Common myeloid progenitor, CD34-positive (primary cell): ENCODE results near the gene VASH2.
"Not testable (repeated sequence)": the region's sequence is repeated elsewhere in the genome, so short reads cannot be mapped to it uniquely, and the experiment has no call there.

Experiments used
- CTCF ChIA-PET: fragments of 350-600 bp; sonication (Branson Sonifier 250); formaldehyde crosslinking; loops from one replicate; lab custom pipeline; 2021; ENCODE audit warnings: antibody characterized with exemption; lab: Charles Lee
- POLR2A ChIA-PET: fragments of 350-600 bp; sonication (Branson Sonifier 250); formaldehyde crosslinking; loops from one replicate; lab custom pipeline; 2021; ENCODE audit warnings: antibody characterized with exemption; lab: Charles Lee
- DNase-seq, 3 donors: peaks; one replicate each; pipeline versions ENCODE4 v3.0.0 to v3.0.0-alpha.2; 2013
- H3K27ac ChIP-seq, 2 experiments: 1 replicate in 1 of 2; 2 replicates in 1 of 2; pipeline ENCODE4 v1.7.0; 2013; ENCODE audit warnings: inconsistent platforms in 2 of 2, low read length in 2 of 2, mild to moderate bottlenecking in 2 of 2, low read depth in 1 of 2, moderate library complexity in 1 of 2; ENCODE audit not compliant: severe bottlenecking in 2 of 2, insufficient read depth in 1 of 2, poor library complexity in 1 of 2
- H3K27me3 ChIP-seq, 5 experiments: replicated peaks in 2 of 5; 1 replicate in 3 of 5; 2 replicates in 2 of 5; pipeline versions ENCODE4 v1.6.1 to v1.7.0; 2013; ENCODE audit warnings: low read length in 4 of 5, mild to moderate bottlenecking in 2 of 5, moderate library complexity in 2 of 5, inconsistent platforms in 1 of 5; ENCODE audit not compliant: insufficient read depth in 5 of 5, control insufficient read depth in 4 of 5
- H3K36me3 ChIP-seq, 4 experiments: 1 replicate in 2 of 4; 2 replicates in 2 of 4; pipeline versions ENCODE4 v1.6.1 to v1.7.0; 2013; ENCODE audit warnings: low read length in 3 of 4, control low read depth in 1 of 4, mild to moderate bottlenecking in 1 of 4; ENCODE audit not compliant: control insufficient read depth in 4 of 4, insufficient read depth in 4 of 4
- H3K4me1 ChIP-seq, 4 experiments: 1 replicate in 3 of 4; 2 replicates in 1 of 4; pipeline versions ENCODE4 v1.6.1 to v1.7.1; 2013; ENCODE audit warnings: low read length in 3 of 4, mild to moderate bottlenecking in 3 of 4, control low read depth in 1 of 4, inconsistent platforms in 1 of 4, moderate library complexity in 1 of 4; ENCODE audit not compliant: control insufficient read depth in 4 of 4, insufficient read depth in 4 of 4; ENCODE audit errors: control extremely low read depth in 1 of 4
- H3K4me3 ChIP-seq, 7 experiments: 1 replicate in 4 of 7; 2 replicates in 3 of 7; pipeline versions ENCODE4 v1.5.1 to v1.7.0; 2013; ENCODE audit warnings: mild to moderate bottlenecking in 7 of 7, low read length in 6 of 7, moderate library complexity in 6 of 7, inconsistent platforms in 2 of 7, low read depth in 2 of 7, control low read depth in 1 of 7; ENCODE audit not compliant: insufficient read depth in 4 of 7, control insufficient read depth in 1 of 7; ENCODE audit errors: extremely low read depth in 1 of 7
- H3K9me3 ChIP-seq, 5 experiments: 1 replicate in 4 of 5; 2 replicates in 1 of 5; pipeline versions ENCODE4 v1.6.1 to v1.7.1; 2013; ENCODE audit warnings: low read length in 4 of 5, mild to moderate bottlenecking in 2 of 5, inconsistent platforms in 1 of 5, low read depth in 1 of 5, moderate library complexity in 1 of 5; ENCODE audit not compliant: control insufficient read depth in 4 of 5, insufficient read depth in 2 of 5; ENCODE audit errors: control extremely low read depth in 1 of 5
- WGBS: methylation state at CpG from one replicate; pipeline ENCODE4 v1.1.5; 2013; ENCODE audit not compliant: insufficient coverage; 5-methylcytosine and 5-hydroxymethylcytosine counted together

The VASH2 gene

GRCh38 chr1:212983482-212983881 lies 33.1 kb downstream of the VASH2 start:
- CTCF ChIA-PET, result no interaction called here
- no peaks in the 10 kb centered on the region for H3K9me3 ChIP-seq
- no peak overlapping the region for H3K27ac ChIP-seq
- no peaks in the 10 kb centered on the region for H3K27me3 ChIP-seq
- no peak for DNase-seq
- POLR2A ChIA-PET, result no interaction called here
- no peaks in the 10 kb centered on the region for H3K4me1 ChIP-seq
- H3K4me3 ChIP-seq, result no peak overlapping the region
- H3K36me3 ChIP-seq, result no peaks in the 10 kb centered on the region
- no CpG with 5 or more reads among the region's 3 CpGs for WGBS

- DNase-seq, result no peak
- Histone ChIP-seq H3K36me3 (no peaks in the 10 kb centered on the region), H3K4me1 (no peaks in the 10 kb centered on the region), H3K27me3 (no peaks in the 10 kb centered on the region), H3K9me3 (no peaks in the 10 kb centered on the region), H3K4me3 (no peak overlapping the region), H3K27ac (no peak overlapping the region)
- CTCF ChIA-PET, result interaction anchor here (1.2 to 1.5 kb wide), 2 partner anchors 11 to 17 kb away, joined by 3 to 6 read pairs; no protein-coding TSS in a partner anchor
- WGBS, result 100% methylated on average over 1 of the region's 6 CpGs
- POLR2A ChIA-PET, result no interaction called here
Observed at GRCh38 chr1:212984522-212985291, 34.4 kb downstream of the VASH2 start.

- ChIA-PET POLR2A (no interaction called here), CTCF (interaction anchor here (1.1 to 1.9 kb wide), 3 partner anchors 8 to 14 kb away, joined by 3 to 9 read pairs (median 5); no protein-coding TSS in a partner anchor)
- DNase-seq, result no peak
- 91% methylated on average over 1 of the region's 2 CpGs for WGBS
- Histone ChIP-seq H3K27ac (no peak overlapping the region), H3K4me3 (no peak overlapping the region), H3K9me3 (no peaks in the 10 kb centered on the region), H3K4me1 (no peaks in the 10 kb centered on the region), H3K27me3 (no peaks in the 10 kb centered on the region), H3K36me3 (no peaks in the 10 kb centered on the region)
Observed at GRCh38 chr1:212986551-212986950, 36.2 kb downstream of the VASH2 start.

- Histone ChIP-seq H3K36me3 (peaks cover 0 to 7% (median 2%) of the 10 kb centered on the region in 4 experiments), H3K4me3 (no peak overlapping the region), H3K9me3 (no peaks in the 10 kb centered on the region), H3K27ac (no peak overlapping the region), H3K4me1 (no peaks in the 10 kb centered on the region), H3K27me3 (no peaks in the 10 kb centered on the region)
- CTCF ChIA-PET, result no interaction called here
- DNase-seq, result no peak
- WGBS, result 96% methylated on average over 3 of the region's 6 CpGs
- POLR2A ChIA-PET, result no interaction called here
Observed at GRCh38 chr1:212987702-212988322, 37.5 kb downstream of the VASH2 start.

- Histone ChIP-seq H3K4me3 (no peak overlapping the region), H3K36me3 (peaks cover 4 to 25% (median 10%) of the 10 kb centered on the region in 4 experiments), H3K27me3 (no peaks in the 10 kb centered on the region), H3K4me1 (no peaks in the 10 kb centered on the region), H3K9me3 (no peaks in the 10 kb centered on the region), H3K27ac (no peak overlapping the region)
- POLR2A ChIA-PET, result no interaction called here
- DNase-seq, result no peak
- CTCF ChIA-PET, result interaction anchor here (0.6 to 1.5 kb wide), 4 partner anchors 9 to 927 kb away, joined by 3 to 5 read pairs (median 3); no protein-coding TSS in a partner anchor
- no CpG with 5 or more reads among the region's 1 CpG for WGBS
Observed at GRCh38 chr1:212990276-212990675, 39.9 kb downstream of the VASH2 start.

GRCh38 chr1:212993960-212994359 lies 43.6 kb downstream of the VASH2 start:
- 92% methylated on average over 4 of the region's 8 CpGs for WGBS
- not testable (repeated sequence) for H3K27ac ChIP-seq, H3K4me3 ChIP-seq, H3K4me1 ChIP-seq, DNase-seq, H3K27me3 ChIP-seq, H3K9me3 ChIP-seq
- H3K36me3 ChIP-seq, result peaks cover 9 to 32% (median 21%) of the 10 kb centered on the region in 4 experiments
- ChIA-PET CTCF (interaction anchor here (0.6 to 4.2 kb wide), 12 partner anchors 11 to 949 kb away, joined by 3 to 22 read pairs (median 4); partner anchors contain the start of genes BATF3 and VASH2), POLR2A (interaction anchor here (0.6 kb wide), 1 partner anchor 174 kb away, joined by 3 read pairs; no protein-coding TSS in a partner anchor)

GRCh38 chr1:212994926-212995325 lies 44.6 kb downstream of the VASH2 start:
- CTCF ChIA-PET, result interaction anchor here (0.6 to 4.2 kb wide), 31 partner anchors 8 to 537 kb away, joined by 3 to 22 read pairs (median 3); partner anchors contain the start of genes BATF3, NSL1 and VASH2
- Histone ChIP-seq H3K9me3 (no peaks in the 10 kb centered on the region), H3K4me3 (no peak overlapping the region), H3K27me3 (no peaks in the 10 kb centered on the region), H3K4me1 (no peaks in the 10 kb centered on the region), H3K27ac (no peak overlapping the region), H3K36me3 (peaks cover 10 to 33% (median 22%) of the 10 kb centered on the region in 4 experiments)
- no CpG with 5 or more reads among the region's 3 CpGs for WGBS
- no peak for DNase-seq
- POLR2A ChIA-PET, result no interaction called here
